Neural cell (in vitro differentiated cells): Measurements from ENCODE around the gene LMOD1. TPM values are rescaled to one million over a fixed set of nuclear protein-coding genes. Genes with fewer than 3 reads are reported as not detected.
"Not testable (repeated sequence)": the region's sequence is repeated elsewhere in the genome, so short reads cannot be mapped to it uniquely, and the experiment has no call there.

Experiments
- H2AFZ ChIP-seq: fragments of 200-600, 300-800 bp; sonication (generic), shearing (Covaris generic); 2 replicates; pipeline ENCODE4 v1.6.0; 2014; ENCODE audit warnings: low read depth, mild to moderate bottlenecking, antibody characterized with exemption, low read length, moderate library complexity
- H3F3A ChIP-seq: fragments of 200-600 bp; shearing (Covaris generic); 2 replicates; pipeline ENCODE4 v1.6.1; 2016; ENCODE audit warnings: mild to moderate bottlenecking, moderate library complexity, mixed read lengths, antibody characterized with exemption, low read length; ENCODE audit not compliant: insufficient read depth, poor library complexity, severe bottlenecking
- H3K27ac ChIP-seq: fragments of 200-600, 300-800 bp; sonication (generic), shearing (Covaris generic); 2 replicates; pipeline ENCODE4 v1.5.1; 2014; ENCODE audit warnings: mild to moderate bottlenecking, low read length, moderate library complexity
- H3K27me3 ChIP-seq: fragments of 300-800, 200-600 bp; sonication (generic), shearing (Covaris generic); 2 replicates; pipeline ENCODE4 v1.6.0; 2014; ENCODE audit warnings: mild to moderate bottlenecking, low read depth, low read length, moderate library complexity; ENCODE audit not compliant: insufficient read depth
- H3K36me3 ChIP-seq: fragments of 300-800, 200-600 bp; sonication (generic), shearing (Covaris generic); 2 replicates; pipeline ENCODE4 v1.5.1; 2014; ENCODE audit warnings: mild to moderate bottlenecking, antibody characterized with exemption, low read length, moderate library complexity; ENCODE audit not compliant: insufficient read depth
- H3K4me2 ChIP-seq: fragments of 300-800, 200-600 bp; sonication (generic), shearing (Covaris generic); 2 replicates; pipeline ENCODE4 v1.6.0; 2014; ENCODE audit warnings: mild to moderate bottlenecking, low read length
- H3K4me3 ChIP-seq: fragments of 300-800, 200-600 bp; sonication (generic), shearing (Covaris generic); 2 replicates; pipeline ENCODE4 v1.5.1; 2014; ENCODE audit warnings: mild to moderate bottlenecking, low read length, moderate library complexity
- H3K79me2 ChIP-seq: fragments of 200-600 bp; shearing (Covaris generic); replicated peaks from 2 replicates; pipeline ENCODE4 v1.6.0; 2014; ENCODE audit warnings: mild to moderate bottlenecking, low read length, moderate library complexity; ENCODE audit not compliant: insufficient read depth
- H3K9ac ChIP-seq: fragments of 300-800, 200-600 bp; sonication (generic), shearing (Covaris generic); 2 replicates; pipeline ENCODE4 v1.6.1; 2016; ENCODE audit warnings: mild to moderate bottlenecking, low read length, mixed read lengths
- H3K9me2 ChIP-seq: fragments of 200-600 bp; shearing (Covaris generic); 2 replicates; pipeline ENCODE4 v1.6.1; 2016; ENCODE audit warnings: mild to moderate bottlenecking, low read length, mixed read lengths; ENCODE audit not compliant: insufficient read depth
- H3K9me3 ChIP-seq: fragments of 200-600, 300-800 bp; sonication (generic), shearing (Covaris generic); 2 replicates; pipeline ENCODE4 v1.6.1; 2016; ENCODE audit warnings: mild to moderate bottlenecking, mixed run types, low read length, moderate library complexity, mixed read lengths
- H4K20me1 ChIP-seq: fragments of 200-600 bp; shearing (Covaris generic); 2 replicates; pipeline ENCODE4 v1.6.1; 2016; ENCODE audit warnings: mild to moderate bottlenecking, mixed run types; ENCODE audit not compliant: insufficient read depth
- EP300 ChIP-seq: fragments of 450-650 bp; conservative IDR thresholded peaks from 2 replicates; pipeline ENCODE4 v1.6.1; 2014; ENCODE audit warnings: antibody characterized with exemption, mild to moderate bottlenecking, moderate library complexity; ENCODE audit not compliant: poor library complexity, severe bottlenecking
- EZH2 ChIP-seq: fragments of 200-600, 300-800 bp; shearing (Covaris generic), sonication (generic); IDR thresholded peaks from 2 replicates; pipeline ENCODE4 v1.6.1; 2014; ENCODE audit warnings: antibody characterized with exemption, low read length, borderline replicate concordance, mild to moderate bottlenecking; ENCODE audit not compliant: insufficient read depth, poor library complexity, severe bottlenecking
- MXI1 ChIP-seq: fragments of 450-650 bp; conservative IDR thresholded peaks from 2 replicates; pipeline ENCODE4 v1.6.1; 2014; ENCODE audit warnings: antibody characterized with exemption, mild to moderate bottlenecking; ENCODE audit not compliant: poor library complexity, severe bottlenecking
- POLR2AphosphoS5 ChIP-seq: IDR thresholded peaks from 2 replicates; pipeline ENCODE4 v1.6.1; 2012
- RAD21 ChIP-seq: fragments of 450-650 bp; conservative IDR thresholded peaks from 2 replicates; pipeline ENCODE4 v1.6.1; 2014; ENCODE audit warnings: antibody characterized with exemption, mild to moderate bottlenecking, moderate library complexity
- SMC3 ChIP-seq: fragments of 450-650 bp; conservative IDR thresholded peaks from 2 replicates; pipeline ENCODE4 v1.6.1; 2014; ENCODE audit warnings: antibody characterized with exemption, mild to moderate bottlenecking, moderate library complexity; ENCODE audit not compliant: poor library complexity
- TAF1 ChIP-seq: IDR thresholded peaks from 2 replicates; pipeline ENCODE4 v1.6.1; 2012; ENCODE audit warnings: low read depth
- polyA plus RNA-seq: library from polyadenylated mRNA; depleted of rRNA; stranded (reverse); fragments of >200 nt; gene quantifications from 2 replicates; pipeline ENCODE4 v1.2.3, GENCODE V29; 2014
- TF ChIP-seq, protein P1 (sequence below): fragments of 450-650 bp; IDR thresholded peaks from 2 replicates; pipeline ENCODE4 v1.5.1; 2014; ENCODE audit warnings: antibody characterized with exemption, mild to moderate bottlenecking, moderate library complexity; ENCODE audit not compliant: poor library complexity, severe bottlenecking
- TF ChIP-seq, protein P2 (sequence below): IDR thresholded peaks from 2 replicates; pipeline ENCODE4 v1.6.1; 2012; ENCODE audit warnings: borderline replicate concordance

LMOD1 gene
- polyA plus RNA-seq, 1 donor from 2014 or later: not detected

DNA sequence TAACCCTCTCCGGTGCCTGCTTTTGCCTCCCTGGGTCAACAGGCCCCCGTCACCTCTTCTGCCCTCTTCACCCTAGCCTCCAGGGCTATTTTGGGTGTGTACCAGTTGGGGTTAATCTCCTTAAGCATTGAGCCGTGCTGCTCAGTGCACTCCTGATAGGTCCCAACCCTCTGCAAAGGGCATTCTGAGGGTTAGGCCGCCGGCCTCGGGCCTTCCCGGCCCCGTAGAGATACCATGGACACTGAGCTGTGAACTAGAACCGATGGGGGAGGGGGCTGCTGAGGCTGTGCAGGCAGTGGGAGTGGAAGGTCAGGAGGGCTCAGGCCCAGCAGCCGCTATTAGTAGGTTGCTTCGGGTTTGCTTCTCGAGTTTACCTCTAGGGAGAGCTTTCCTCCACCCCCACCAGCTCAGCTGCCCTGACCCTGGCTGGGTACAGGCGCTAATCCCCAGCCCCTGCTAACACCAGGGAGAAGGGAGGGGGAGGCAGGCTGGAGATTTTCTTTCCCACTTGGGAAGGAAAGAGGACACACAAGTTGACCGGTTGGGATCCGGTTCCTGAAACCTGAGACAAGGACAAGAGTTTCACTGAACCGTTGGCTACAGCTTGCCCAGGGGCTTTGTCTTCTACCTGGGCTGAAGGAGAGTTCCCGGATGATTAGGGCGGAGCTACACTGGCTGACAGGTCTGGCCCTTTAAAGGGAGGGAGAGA lies 4.8 kb downstream of the LMOD1 start:
- Histone ChIP-seq H3K9me3 (no peaks in the 10 kb centered on the region), H4K20me1 (no peaks in the 10 kb centered on the region), H3K4me3 (no peak overlapping the region), H3K36me3 (no peaks in the 10 kb centered on the region), H2AFZ (no peak overlapping the region), H3K27ac (no peak overlapping the region), H3F3A (no peaks in the 10 kb centered on the region), H3K79me2 (no peaks in the 10 kb centered on the region), H3K9me2 (no peaks in the 10 kb centered on the region), H3K9ac (no peak overlapping the region), H3K27me3 (peaks cover 15% of the 10 kb centered on the region), H3K4me2 (no peak overlapping the region)
- TF ChIP-seq MXI1 (no peak), EZH2 (no peak), EP300 (no peak), TAF1 (no peak), POLR2AphosphoS5 (no peak), SMC3 (no peak), RAD21 (no peak)
- TF ChIP-seq, protein P1, sequence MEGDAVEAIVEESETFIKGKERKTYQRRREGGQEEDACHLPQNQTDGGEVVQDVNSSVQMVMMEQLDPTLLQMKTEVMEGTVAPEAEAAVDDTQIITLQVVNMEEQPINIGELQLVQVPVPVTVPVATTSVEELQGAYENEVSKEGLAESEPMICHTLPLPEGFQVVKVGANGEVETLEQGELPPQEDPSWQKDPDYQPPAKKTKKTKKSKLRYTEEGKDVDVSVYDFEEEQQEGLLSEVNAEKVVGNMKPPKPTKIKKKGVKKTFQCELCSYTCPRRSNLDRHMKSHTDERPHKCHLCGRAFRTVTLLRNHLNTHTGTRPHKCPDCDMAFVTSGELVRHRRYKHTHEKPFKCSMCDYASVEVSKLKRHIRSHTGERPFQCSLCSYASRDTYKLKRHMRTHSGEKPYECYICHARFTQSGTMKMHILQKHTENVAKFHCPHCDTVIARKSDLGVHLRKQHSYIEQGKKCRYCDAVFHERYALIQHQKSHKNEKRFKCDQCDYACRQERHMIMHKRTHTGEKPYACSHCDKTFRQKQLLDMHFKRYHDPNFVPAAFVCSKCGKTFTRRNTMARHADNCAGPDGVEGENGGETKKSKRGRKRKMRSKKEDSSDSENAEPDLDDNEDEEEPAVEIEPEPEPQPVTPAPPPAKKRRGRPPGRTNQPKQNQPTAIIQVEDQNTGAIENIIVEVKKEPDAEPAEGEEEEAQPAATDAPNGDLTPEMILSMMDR: no peak
- TF ChIP-seq, protein P2, sequence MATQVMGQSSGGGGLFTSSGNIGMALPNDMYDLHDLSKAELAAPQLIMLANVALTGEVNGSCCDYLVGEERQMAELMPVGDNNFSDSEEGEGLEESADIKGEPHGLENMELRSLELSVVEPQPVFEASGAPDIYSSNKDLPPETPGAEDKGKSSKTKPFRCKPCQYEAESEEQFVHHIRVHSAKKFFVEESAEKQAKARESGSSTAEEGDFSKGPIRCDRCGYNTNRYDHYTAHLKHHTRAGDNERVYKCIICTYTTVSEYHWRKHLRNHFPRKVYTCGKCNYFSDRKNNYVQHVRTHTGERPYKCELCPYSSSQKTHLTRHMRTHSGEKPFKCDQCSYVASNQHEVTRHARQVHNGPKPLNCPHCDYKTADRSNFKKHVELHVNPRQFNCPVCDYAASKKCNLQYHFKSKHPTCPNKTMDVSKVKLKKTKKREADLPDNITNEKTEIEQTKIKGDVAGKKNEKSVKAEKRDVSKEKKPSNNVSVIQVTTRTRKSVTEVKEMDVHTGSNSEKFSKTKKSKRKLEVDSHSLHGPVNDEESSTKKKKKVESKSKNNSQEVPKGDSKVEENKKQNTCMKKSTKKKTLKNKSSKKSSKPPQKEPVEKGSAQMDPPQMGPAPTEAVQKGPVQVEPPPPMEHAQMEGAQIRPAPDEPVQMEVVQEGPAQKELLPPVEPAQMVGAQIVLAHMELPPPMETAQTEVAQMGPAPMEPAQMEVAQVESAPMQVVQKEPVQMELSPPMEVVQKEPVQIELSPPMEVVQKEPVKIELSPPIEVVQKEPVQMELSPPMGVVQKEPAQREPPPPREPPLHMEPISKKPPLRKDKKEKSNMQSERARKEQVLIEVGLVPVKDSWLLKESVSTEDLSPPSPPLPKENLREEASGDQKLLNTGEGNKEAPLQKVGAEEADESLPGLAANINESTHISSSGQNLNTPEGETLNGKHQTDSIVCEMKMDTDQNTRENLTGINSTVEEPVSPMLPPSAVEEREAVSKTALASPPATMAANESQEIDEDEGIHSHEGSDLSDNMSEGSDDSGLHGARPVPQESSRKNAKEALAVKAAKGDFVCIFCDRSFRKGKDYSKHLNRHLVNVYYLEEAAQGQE: no peak

DNA sequence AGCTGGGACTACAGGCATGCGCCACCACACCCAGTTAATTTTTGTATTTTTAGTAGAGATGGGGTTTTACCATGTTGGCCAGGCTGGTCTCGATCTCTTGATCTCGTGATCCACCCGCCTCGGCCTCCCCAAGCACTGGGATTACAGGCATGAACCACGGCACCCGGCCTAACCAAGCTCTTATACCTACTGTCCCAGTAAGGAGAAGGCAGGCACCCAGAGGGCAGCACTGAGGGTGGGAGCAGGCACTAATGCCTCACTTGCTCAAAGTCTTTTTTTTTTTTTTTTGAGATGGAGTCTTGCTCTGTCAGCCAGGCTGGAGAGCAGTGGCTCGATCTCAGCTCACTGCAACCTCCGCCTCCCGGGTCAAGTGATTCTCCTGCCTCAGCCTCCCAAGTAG lies 6.0 kb downstream of the LMOD1 start:
- H3K27ac ChIP-seq, H3F3A ChIP-seq, H3K9ac ChIP-seq, H3K9me2 ChIP-seq, H3K79me2 ChIP-seq, H2AFZ ChIP-seq, H3K4me3 ChIP-seq, H3K27me3 ChIP-seq, H4K20me1 ChIP-seq, H3K36me3 ChIP-seq, H3K4me2 ChIP-seq, H3K9me3 ChIP-seq: not testable (repeated sequence)

DNA sequence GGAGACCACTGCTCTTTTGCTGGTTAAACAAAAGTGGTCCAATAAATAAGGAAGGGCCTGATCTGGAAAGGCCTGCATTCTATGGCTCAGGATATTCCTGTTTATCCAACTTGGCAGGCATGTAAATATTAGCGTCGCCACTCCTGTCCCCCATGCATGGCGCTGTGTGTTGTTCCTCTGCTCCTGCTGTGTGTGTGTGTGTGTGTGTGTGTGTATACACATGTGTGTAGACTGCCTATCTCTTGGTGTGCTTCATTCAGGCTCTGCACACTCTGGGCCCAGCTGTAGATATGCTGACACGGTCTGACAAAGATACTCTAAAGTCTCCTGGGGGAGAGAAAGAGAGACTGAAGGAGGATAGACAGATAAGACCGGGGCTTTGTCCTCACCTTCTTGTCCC lies 6.8 kb downstream of the LMOD1 start:
- no peaks in the 10 kb centered on the region for H3K9me2 ChIP-seq
- H3K9me3 ChIP-seq: no peaks in the 10 kb centered on the region
- TF ChIP-seq POLR2AphosphoS5 (no peak), MXI1 (no peak), EZH2 (no peak), TAF1 (no peak), RAD21 (no peak), SMC3 (no peak)
- TF ChIP-seq, protein P2: no peak
- no peak overlapping the region for H3K9ac ChIP-seq
- peak overlapping the region; percentile 28 for H3K27ac ChIP-seq
- H3F3A ChIP-seq: no peaks in the 10 kb centered on the region
- no peak overlapping the region for H3K4me2 ChIP-seq
- H3K4me3 ChIP-seq: no peak overlapping the region
- no peaks in the 10 kb centered on the region for H3K27me3 ChIP-seq
- no peaks in the 10 kb centered on the region for H3K36me3 ChIP-seq
- H4K20me1 ChIP-seq: no peaks in the 10 kb centered on the region
- no peak overlapping the region for H2AFZ ChIP-seq
- H3K79me2 ChIP-seq: no peaks in the 10 kb centered on the region
